Parathyroid adenoma (tissue), 2 donors: Measurements from ENCODE around the gene S100B.

Experiments
- H2AFZ ChIP-seq: fragments of 300-600 bp; sonication (generic); one replicate; pipeline ENCODE4 v1.7.0; 2017; ENCODE audit warnings: antibody characterized with exemption, mild to moderate bottlenecking
- H3K27ac ChIP-seq: fragments of 300-600 bp; sonication (generic); one replicate; pipeline ENCODE4 v1.7.0; 2017
- H3K27me3 ChIP-seq: fragments of 300-600 bp; sonication (generic); one replicate; pipeline ENCODE4 v1.7.0; 2017; ENCODE audit warnings: low read length; ENCODE audit not compliant: control insufficient read depth, insufficient read depth
- H3K36me3 ChIP-seq: fragments of 300-600 bp; sonication (generic); one replicate; pipeline ENCODE4 v1.7.0; 2017; ENCODE audit warnings: low read length; ENCODE audit not compliant: control insufficient read depth, insufficient read depth
- H3K4me1 ChIP-seq: fragments of 300-600 bp; sonication (generic); one replicate; pipeline ENCODE4 v1.7.0; 2017; ENCODE audit warnings: control low read depth
- H3K4me2 ChIP-seq: fragments of 300-600 bp; sonication (generic); one replicate; pipeline ENCODE4 v1.7.0; 2017; ENCODE audit warnings: low read length
- H3K4me3 ChIP-seq: fragments of 300-600 bp; sonication (generic); one replicate; pipeline ENCODE4 v1.7.0; 2017; ENCODE audit warnings: low read depth, low read length
- H3K79me2 ChIP-seq: fragments of 300-600 bp; sonication (generic); one replicate; pipeline ENCODE4 v1.7.0; 2017; ENCODE audit warnings: control low read depth
- H3K9ac ChIP-seq: fragments of 300-600 bp; sonication (generic); one replicate; pipeline ENCODE4 v1.7.0; 2017; ENCODE audit warnings: mild to moderate bottlenecking
- H3K9me3 ChIP-seq: fragments of 300-600 bp; sonication (generic); one replicate; pipeline ENCODE4 v1.7.0; 2017; ENCODE audit warnings: low read length; ENCODE audit not compliant: control insufficient read depth
- CTCF ChIP-seq: fragments of 300-600 bp; sonication (generic); IDR thresholded peaks from one replicate; pipeline ENCODE4 v1.7.0; 2017; ENCODE audit warnings: antibody characterized with exemption, mild to moderate bottlenecking
- donor health status: primary hyperparathyroidism.

Gene S100B

DNA sequence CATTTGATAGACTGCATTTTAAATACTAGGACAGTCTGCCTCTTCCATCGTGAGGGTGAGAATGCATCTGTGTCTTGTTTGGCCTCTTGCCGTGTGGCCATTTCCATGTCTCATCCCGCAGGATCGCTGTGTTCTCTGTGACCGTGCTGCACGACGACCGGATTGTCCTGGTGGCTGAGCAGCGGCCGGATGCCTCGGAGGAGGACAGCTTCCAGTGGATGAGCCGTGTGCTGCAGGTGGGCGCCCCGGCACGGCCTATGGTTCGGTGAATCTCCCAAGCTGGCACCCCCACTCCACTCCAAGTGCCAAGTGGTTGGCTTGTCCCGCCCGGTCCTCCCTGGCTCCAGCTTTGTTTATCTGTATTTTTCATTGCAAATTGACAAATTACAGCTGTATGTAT, 55.2 kb downstream of the S100B start:
- Histone ChIP-seq H3K9ac (no peak overlapping the region), H3K4me1 (no peaks in the 10 kb centered on the region), H2AFZ (no peak overlapping the region), H3K27me3 (no peaks in the 10 kb centered on the region), H3K4me3 (no peak overlapping the region), H3K4me2 (no peak overlapping the region), H3K27ac (no peak overlapping the region), H3K79me2 (no peaks in the 10 kb centered on the region), H3K36me3 (no peaks in the 10 kb centered on the region), H3K9me3 (no peaks in the 10 kb centered on the region)
- TF ChIP-seq CTCF: no peak
